Measurements from ENCODE around the gene PSME2.

DNA sequence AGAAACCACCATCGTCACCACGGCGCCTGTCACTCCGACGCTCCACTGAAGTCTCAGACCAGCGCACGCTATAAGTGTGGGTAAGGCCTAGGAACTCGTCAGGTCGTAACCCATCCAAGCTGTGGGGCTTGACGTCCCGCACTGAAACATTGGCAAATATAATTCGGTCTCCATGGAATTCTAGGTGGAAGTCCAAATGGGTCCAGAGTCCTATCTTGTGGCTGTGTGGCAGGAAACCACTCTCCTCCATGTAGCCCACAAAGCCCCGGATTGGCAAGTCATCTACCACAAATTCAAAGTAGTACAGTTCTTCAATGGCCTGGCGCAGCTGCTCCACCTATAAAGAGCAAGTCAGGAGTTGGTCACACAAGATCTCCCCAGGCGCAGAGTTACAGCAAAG is 46.5 kb upstream of the PSME2 start:
- TF ChIP-seq, protein P1, sequence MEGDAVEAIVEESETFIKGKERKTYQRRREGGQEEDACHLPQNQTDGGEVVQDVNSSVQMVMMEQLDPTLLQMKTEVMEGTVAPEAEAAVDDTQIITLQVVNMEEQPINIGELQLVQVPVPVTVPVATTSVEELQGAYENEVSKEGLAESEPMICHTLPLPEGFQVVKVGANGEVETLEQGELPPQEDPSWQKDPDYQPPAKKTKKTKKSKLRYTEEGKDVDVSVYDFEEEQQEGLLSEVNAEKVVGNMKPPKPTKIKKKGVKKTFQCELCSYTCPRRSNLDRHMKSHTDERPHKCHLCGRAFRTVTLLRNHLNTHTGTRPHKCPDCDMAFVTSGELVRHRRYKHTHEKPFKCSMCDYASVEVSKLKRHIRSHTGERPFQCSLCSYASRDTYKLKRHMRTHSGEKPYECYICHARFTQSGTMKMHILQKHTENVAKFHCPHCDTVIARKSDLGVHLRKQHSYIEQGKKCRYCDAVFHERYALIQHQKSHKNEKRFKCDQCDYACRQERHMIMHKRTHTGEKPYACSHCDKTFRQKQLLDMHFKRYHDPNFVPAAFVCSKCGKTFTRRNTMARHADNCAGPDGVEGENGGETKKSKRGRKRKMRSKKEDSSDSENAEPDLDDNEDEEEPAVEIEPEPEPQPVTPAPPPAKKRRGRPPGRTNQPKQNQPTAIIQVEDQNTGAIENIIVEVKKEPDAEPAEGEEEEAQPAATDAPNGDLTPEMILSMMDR (IDR thresholded peaks at IDR 0.05), result no peak
- TF ChIP-seq POLR2A (IDR thresholded peaks at IDR 0.05), result no peak

All from heart left ventricle (tissue), 13 donors.